Activated naive CD4-positive, alpha-beta T cell treated with anti-CD3 and anti-CD28 coated beads, Interleukin-2, amount 50 U/mL, for 16 hours (primary cell): Measurements from ENCODE around the gene PNKD.

Experiments used
- DNase-seq: peaks from one replicate; pipeline ENCODE4 v3.0.0-alpha.2; 2020

The PNKD gene

DNA sequence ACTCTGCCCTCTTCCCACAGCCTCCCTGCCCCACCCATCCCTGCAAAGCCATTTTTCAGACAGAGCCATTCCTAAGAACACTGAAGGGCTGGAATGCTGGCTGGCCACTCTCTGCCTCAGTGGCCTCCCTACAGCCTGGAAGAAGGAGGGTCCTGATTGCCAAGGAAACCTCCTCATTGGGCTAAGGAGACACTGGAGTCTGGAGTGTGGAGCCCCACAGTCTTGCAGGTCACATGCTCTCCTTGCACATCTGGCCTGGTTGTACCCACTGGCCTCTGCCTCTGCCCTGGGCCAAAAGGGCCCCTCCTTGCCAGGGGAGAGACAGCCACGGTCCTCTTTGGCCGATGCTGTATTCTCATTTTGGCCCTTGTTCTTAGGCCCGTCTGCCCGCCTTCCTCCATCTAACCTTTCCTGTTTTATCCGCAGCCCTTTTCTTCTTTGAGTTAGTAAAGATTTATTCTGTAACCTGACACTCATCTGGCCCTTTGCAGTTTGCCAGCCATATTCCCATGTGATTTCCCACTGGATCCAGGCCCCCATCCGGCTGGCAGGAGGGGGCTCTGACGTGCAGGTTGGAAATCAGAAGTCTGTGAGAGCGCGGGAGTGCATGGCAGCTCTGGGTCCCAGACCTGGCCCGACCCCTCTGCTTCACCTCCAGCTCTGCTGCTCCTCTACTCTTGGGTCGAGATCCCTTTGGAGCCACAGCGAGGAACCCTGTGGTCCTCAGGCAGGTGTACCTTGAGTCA is 75.3 kb downstream of the PNKD start:
- no peak for DNase-seq

DNA sequence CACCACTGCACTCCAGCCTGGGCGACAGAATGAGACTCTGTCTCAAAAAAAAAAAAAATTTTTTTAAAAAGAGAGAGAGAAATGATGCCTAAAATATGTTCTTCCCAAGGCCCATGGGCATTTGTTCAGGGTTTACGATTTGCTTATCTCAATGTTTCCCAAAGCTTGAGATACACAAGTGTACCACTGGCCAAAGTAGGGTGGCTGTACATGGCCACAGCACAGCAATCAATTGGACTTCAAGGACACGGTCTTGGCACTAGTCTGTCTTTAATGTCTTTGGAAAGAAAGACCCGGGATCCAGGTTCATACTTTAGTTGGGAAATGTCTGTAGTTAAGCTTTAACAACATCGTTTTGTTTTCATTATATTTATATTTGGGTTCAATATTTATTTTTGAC is 76.9 kb downstream of the PNKD start:
- DNase-seq, result no peak

DNA sequence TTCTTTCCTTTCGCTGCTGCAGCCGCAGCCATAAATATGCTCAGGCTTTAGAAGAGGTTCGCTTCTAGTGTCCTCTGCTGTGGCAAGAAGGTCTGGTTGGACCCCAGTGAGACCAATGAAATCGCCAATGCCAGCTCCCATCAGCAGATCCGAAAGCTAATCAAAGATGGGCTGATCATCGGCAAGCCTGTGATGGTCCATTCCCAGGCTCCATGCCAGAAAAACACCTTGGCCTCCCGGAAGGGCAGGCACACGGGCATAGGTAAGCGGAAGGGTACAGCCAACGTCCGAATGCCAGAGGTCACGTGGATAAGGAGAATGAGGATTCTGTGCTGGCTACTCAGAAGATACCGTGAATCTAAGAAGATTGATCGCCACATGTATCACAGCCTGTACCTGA is 83.7 kb downstream of the PNKD start:
- DNase-seq, result no peak

DNA sequence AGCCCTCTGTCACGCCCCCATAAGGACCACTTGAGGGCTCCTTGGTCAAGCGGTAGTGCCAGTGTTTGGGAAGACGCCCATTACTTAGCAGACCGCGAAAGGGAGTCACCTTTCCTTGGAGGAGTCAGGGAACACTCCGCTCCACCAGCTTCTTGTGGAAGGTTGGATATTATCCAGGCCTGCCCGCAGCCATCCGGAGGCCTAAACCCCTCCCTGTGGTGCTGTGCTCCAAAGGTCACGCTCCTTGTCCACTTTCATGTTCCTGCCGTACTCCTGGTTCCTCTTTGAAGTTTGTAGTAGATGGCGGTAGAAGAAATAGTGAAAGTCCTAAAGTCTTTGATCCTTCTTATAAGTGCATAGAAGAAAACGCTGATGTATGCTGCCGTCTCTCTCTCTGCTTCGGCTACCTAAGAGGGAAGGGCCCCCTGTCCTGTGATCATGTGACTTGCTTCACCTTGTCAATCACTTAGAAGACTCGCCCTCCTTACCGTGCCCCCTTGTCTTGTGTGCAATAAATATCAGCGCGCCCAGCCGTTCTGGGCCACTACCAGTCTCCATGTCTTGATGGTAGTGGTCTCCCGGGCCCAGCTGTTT is 84.6 kb downstream of the PNKD start:
- DNase-seq, result no peak

DNA sequence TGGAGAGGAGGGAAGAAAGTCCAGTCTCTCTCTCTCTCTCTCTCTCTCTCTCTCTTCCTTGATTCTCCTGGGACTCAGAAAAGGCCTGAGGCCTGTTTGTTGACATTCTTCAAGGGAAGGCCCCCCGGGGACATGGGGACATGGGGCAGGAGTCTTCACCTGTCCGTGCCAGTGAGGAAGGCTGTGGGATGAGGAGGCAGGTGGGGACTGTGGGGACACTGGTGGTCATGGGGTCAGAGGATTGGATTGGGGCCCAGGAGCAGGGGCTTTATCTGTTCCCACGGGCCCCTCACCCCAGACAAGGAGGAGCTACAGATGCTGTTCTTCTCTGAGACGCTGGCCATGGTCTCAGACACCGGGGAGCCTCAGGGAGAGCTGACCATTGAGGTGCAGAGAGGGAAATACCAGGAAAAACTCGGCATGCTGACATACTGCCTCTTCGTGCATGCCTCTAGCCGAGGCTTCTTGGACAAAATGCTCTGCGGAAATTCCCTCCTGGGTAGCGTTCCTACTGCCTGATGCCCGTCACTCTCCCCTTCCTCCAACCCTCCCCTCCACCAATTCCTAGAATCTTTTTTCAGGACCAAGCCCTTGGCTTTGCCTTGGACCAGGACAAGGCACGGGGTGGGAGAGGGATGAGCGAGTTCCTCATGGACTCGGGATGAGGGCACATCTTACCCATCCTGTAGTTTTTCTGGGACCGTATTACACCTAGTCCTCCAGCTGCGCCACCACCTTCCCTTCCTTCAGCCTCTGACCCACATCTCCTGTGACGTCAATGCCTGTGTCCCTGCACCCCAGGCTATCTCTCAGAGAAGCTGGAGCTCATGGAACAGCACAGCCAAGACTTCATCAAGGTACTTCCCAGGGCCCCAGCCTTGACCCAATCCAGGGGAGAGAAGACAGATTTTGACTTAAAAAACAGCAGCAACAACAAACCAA is 87.2 kb downstream of the PNKD start:
- no peak for DNase-seq

DNA sequence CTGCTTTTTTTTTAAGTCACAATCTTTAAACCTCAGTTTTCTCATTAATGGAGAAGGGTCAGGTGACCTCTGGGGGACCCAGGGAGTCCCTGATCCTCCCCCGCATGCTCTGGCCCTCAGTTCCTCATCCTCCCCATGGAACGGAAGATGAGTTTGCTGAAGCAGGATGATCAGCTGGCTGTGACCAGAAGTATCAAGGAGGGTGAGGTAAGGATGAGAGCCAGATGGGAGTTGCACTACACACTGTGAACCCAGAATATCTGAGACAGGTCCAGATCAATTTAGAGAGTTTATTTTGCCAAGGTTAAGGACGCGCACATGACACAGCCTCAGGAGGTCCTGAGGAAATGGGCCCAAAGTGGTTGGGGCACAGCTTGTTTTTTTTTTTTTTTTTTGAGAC is 90.1 kb downstream of the PNKD start:
- DNase-seq, result no peak

DNA sequence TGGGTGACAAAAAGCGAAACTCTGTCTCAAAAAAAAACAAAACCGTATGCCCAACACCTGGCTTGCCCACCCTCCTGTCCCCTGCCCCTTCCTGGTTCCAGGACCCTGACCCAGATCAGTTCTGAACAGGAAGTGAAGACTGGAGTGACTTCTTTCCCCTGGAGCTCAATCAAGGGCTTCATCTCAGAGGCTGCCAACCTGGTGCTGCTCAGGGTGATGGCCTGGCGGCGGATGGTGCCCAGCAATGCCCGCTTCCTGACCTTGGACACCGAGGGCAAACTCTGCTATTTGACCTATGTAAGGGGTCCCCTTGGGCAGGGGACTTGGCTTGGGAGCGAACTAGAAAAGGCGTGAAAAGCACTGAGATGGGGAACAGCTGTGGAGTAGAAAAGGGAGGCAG is 92.3 kb downstream of the PNKD start:
- DNase-seq, result no peak

DNA sequence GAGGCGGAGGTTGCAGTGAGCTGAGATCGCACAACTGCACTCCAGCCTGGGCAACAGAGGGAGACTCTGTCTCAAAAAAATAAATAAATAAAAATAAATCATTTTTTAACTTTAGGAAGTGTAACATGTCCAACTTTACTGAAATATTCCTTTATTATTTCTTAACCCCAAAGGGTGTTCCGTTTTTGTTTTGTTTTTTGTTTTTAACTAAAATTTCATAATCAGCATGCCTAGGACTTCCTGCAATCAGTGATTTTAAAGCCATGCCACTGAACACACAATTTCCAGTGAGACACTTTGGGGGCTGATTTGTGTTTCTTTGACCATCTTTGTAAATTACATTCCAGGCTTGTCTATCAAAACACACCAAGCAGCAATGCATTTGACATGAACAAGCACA is 93.4 kb downstream of the PNKD start:
- no peak for DNase-seq

DNA sequence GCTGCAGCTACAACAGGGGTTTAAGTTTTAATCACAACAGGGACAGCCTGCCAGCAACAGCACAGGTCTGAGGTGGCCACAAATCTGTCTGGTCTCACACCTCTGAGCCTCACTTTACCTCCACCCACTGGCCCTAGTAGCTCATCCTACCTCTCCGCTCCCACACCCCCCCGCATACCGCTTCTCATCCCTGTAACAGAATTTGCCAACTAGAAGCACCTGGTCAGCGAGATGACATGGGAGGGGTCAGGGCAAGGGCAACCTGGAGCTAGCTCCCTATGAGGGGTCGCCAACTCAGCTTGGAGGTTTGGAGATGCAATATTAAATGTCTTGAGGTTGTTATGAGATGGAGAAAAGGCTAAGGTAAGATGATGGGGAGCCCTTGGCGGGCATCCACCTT is 93.9 kb downstream of the PNKD start:
- DNase-seq, result no peak

DNA sequence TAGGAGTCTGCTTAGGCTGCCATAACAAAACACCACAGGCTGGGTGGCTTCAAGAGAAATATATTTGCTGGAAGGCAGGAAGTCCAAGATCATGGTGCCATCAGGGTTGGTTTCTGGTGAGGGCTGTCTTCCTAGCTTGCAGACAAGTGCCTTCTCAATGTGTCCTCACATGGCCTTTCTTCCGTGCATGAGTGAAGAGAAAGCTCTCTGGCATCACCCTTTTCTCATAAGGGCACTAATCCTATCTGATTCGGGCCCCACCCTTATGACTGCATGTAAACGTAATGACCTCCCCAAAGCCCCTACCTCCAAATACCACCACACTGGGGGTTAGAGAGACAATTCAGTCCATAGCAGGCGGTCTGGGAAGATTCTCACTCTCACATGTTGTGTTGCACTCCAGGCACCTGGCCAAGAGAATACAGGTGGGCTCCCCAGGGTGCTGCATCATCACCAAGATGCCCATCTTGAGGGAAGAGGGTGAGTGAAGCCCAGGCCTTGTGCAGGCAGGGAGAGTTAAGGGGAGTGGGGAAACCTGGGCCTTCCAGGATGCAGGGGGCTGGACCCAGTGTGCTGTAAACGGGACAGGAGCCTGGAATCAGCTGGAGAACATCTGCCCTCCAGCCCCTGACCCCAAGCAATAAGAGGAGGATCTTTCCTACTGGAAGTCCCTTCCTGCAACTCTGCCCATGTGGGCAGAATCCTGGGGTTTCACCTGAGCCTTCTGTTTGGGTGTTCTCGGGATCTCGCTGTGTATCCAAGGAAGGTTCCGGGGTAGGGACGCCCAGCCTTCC is 96.5 kb downstream of the PNKD start:
- DNase-seq, result no peak

DNA sequence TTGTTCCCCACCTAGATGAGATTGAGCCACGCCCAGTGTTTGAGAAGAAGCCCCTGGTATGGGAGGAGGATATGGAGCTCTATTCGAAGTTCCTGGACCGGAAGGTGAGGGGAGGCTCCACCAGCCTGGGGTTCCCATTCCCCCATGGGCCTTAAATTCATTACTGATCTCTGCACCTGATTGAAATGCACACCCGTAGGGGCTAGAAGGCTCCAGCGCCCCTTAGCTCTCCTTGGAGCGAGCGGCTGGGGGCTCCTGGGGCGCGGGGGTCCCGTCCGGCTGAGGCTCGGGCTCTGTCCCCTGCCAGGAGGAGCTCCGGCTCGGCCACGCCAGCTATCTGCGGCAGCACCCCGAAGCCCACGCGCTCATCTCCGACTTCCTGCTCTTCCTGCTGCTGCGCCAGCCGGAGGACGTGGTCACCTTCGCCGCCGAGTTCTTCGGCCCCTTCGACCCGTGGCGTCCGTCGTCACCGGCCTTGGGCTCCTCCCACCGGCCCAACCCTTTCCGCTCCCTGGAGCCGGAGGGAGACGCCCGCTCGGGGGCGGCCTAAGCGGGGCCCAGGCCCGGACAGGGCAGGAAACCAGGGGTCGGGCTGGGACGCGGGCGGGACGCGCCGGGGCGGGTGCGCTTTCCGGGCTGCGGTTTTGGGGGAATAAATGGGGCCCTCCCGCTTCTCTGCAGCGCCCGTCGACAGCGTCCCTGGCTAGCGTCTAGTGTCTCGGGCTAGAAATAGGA is 97.3 kb downstream of the PNKD start:
- peak; percentile 56 for DNase-seq

DNA sequence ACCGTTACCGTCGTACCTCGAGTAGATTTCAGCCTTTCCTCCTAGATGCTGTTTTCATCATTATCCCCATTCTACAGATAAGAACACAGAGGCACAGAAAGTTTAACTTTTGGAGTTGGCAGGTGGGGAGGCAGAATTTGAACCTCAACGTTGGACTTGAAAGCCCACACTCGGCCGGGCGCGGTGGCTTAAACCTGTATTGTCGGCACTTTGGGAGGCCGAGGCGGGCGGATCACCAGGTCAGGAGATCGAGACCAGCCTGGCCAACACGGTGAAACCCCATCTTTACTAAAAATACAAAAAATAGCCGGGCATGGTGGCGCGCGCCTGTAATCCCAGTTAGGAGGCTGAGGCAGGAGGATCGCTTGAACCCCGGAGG is 97.8 kb downstream of the PNKD start:
- DNase-seq, result no peak

DNA sequence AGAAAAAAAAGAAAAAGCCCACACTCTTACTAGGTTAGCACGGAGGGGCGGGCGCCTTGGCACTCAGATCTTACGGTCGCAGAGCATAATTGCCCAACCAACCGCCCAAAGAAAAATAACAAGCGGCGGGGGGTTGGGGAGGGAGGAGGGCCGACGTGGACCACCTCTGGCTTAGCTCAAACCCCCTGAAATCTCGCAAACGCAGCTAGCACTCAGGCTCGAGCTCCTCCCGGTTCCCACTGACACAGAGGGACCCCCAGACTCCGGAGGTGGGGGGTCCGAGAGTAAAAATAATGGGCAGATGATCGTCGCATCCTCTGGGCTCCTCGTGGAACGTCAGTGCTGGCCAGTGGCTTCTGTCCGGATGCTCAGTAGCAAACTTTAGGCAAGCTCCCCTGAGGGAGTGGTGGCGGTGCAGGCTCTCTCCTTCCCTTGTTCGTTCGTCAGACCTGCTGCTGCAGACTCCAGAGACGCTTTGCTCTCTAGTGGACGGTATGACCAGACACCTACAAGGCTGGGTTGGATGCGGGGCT is 98.4 kb downstream of the PNKD start:
- DNase-seq, result no peak

DNA sequence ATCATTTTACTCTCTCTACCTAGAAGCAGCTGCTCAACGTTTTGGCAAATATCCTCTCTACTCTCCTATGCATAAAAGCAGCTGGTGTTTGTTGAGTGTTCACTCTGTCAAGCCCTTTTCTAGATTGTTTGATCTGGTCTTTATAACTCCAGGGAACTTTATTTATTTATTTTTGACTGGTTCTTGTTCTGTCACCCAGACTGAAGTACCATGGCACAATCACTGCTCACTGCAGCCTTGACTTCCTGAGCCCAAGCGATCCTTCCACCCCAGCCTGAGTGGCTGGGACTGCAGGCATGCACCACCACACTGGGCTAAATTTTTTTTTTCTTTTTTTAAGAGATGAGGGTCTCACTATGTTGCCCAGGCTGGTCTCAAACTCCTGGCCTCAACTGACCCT is 99.0 kb downstream of the PNKD start:
- DNase-seq, result no peak

DNA sequence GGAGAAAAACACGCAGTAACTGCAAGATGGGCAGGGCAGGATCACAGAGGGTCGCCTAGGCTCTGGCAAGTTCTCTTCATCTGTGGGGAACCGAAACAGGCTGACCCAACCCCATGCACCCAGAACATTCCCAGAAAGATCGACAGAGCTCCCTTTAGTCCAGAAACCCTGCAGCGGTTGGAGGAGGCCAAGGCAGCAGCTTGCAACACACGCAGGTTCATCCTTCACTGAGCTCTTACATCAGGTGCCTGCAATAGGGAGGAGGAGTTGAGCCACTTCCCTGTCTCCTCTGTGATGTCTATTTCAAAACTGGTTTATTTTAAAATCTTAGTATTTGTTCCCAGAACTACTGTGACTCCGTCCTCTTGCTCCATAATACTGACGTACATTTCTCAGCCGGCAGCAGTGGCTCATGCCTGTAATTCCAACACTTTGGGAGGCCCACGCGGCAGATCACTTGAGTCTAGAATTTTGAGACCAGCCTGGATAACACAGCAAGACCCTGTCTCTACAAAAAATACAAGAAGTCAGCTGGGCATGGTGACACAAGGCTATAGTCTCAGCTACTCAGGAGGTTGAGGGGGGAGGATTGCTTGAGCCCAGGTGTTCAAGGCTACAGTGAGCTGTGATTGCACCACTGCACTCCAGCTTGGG is 100.2 kb downstream of the PNKD start:
- no peak for DNase-seq

DNA sequence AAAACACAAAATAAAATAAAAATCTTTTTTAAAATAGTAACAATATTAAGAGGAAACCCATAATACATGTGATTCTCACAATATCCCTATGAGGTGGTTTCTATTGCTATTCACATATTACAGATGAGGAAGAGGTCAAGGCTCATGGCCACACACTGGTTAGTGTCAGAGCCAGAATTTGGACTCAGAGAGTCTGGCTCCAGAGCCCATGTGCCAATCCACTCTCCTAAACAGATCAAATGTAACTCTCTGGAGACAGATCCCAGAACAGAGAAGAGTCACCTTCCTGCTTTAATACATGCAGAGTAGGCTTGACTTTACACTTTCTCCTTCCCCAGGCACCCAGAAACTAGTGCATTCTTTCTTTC is 101.6 kb downstream of the PNKD start:
- no peak for DNase-seq

DNA sequence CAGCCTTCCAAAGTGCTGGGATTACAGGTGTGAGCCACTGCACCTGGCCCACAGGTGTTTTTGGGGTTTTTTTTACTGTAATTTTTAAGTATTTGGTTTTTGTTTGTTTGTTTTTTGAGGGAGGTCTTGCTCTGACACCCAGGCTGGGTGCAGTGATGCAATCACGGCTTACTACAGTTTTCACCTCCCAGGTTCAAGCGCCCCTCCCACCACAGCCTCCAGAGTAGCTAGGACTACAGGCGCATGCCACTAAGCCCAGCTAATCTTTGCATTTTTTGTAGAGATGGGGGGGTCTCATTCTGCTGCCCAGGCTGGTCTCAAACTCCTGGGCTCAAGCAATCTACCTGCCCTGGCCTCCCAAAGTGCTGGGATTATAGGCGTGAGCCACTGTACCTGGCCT is 104.5 kb downstream of the PNKD start:
- DNase-seq, result no peak

DNA sequence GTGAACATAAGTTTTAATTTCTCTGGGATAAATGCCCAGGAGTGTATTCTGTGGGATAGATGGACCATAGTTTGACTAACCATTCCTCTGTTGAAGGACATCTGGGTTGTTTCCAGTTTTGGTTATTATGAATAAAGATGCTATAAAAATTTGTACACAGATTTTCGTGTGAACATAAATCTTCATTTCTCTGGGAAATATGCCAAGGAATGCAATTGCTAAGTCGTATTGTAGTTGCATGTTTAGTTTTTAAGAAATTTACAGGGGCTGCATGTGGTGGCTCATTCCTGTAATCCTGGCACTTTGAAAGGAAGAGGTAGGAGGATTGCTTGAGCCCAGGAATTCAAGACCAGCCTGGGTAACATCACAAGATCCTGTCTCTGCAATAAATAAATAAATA is 104.9 kb downstream of the PNKD start:
- no peak for DNase-seq

DNA sequence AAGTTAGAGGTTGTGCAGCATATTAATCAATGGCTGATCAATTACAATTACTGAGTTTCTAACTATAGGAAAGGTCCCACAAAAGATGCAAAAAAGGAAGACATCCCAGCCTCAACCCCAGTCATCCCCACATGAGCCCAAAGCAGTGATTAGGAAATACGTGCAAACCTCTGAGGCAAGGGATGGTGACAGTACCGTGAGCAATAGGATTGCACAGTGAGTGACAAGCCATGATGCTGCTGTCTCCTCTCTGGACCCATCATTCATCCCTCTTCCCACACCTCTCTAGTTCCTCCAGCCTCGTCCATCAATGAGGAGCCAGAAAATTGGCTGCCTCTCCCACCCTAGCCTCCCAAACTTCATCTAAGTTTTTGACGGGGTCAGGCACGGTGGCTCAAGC is 107.7 kb downstream of the PNKD start:
- no peak for DNase-seq

DNA sequence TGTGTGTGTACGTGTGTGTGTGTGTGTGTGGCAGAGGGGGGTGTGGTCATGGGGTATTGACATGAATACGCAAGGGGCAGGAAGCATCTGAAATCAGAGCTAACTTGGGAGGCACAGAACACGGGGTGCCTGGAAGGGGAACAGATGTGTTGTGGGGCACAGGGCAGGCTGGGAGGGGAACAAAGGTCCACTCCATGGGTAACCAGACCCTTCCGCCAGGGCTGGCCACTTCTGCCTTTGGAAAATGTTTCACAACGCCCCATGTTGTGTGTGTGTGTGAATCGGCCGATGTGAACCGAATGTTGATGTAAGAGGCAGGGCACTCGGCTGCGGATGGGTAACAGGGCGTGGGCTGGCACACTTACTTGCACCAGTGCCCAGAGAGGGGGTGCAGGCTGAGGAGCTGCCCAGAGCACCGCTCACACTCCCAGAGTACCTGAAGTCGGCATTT is 111.6 kb downstream of the PNKD start, which contains the start of gene SLC11A1:
TSS of gene SLC11A1 (plus strand) at position 358 of the 451 bp plus-strand sequence. CDS start 96 bp downstream, outside the sequence.
- DNase-seq, result no peak

DNA sequence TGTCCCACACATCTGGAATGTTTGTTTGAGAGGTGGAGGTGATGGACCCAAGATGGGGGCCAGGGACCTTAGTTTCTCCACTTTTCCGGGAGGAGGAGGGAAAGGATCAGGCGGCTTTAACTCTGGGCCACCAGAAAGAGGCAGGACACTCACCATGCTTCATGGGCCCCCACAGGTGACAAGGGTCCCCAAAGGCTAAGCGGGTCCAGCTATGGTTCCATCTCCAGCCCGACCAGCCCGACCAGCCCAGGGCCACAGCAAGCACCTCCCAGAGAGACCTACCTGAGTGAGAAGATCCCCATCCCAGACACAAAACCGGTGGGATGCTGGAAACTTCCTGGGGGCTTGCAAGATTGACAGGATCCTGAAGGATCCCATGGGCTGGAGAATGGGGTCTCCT is 112.5 kb downstream of the PNKD start:
- no peak for DNase-seq
